Measurements from ENCODE around the gene CFAP92.

DNA sequence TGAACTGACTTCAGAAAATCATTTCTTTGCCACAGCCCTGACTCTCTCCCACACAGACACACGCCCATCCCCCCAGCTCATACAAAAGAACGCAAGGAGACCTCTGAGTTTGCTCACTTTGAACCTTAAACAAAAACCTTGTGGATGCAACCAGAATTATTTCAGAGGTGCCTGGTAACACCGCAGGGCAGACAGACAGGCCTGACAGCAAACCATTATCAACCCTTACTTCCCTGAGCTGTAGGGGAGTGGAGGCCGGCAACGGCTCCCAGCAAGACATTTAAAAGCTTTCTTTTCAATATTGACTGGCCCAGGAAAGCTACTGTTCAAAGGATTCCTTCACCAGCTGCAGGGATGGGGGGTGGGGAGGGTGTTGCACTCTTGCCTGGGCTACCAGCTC lies 5.2 kb upstream of the CFAP92 start:
- TF ChIP-seq, protein P1, sequence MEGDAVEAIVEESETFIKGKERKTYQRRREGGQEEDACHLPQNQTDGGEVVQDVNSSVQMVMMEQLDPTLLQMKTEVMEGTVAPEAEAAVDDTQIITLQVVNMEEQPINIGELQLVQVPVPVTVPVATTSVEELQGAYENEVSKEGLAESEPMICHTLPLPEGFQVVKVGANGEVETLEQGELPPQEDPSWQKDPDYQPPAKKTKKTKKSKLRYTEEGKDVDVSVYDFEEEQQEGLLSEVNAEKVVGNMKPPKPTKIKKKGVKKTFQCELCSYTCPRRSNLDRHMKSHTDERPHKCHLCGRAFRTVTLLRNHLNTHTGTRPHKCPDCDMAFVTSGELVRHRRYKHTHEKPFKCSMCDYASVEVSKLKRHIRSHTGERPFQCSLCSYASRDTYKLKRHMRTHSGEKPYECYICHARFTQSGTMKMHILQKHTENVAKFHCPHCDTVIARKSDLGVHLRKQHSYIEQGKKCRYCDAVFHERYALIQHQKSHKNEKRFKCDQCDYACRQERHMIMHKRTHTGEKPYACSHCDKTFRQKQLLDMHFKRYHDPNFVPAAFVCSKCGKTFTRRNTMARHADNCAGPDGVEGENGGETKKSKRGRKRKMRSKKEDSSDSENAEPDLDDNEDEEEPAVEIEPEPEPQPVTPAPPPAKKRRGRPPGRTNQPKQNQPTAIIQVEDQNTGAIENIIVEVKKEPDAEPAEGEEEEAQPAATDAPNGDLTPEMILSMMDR (IDR thresholded peaks at IDR 0.05; ENCODE audit: extremely low read depth in 1 of 2, insufficient read depth in 1 of 2, low read depth in 1 of 2, low read length in 2 of 2), result no peak
- TF ChIP-seq JUN (IDR thresholded peaks at IDR 0.05; ENCODE audit: borderline replicate concordance, insufficient read depth, insufficient read length, low read depth), result no peak
- TF ChIP-seq POLR2A (IDR thresholded peaks at IDR 0.05; ENCODE audit: low read depth, low read length), result no peak
- TF ChIP-seq POLR2AphosphoS5 (IDR thresholded peaks at IDR 0.05; ENCODE audit: insufficient read depth, low read depth, low read length), result no peak
- no peak for TF ChIP-seq EZH2 (IDR thresholded peaks at IDR 0.05; ENCODE audit: borderline replicate concordance, low read depth, low read length, severe bottlenecking)
- TF ChIP-seq GATA2 (IDR thresholded peaks at IDR 0.05; ENCODE audit: insufficient read depth, insufficient read length, low read depth, low read length), result no peak
- TF ChIP-seq FOS (IDR thresholded peaks at IDR 0.05; ENCODE audit: borderline replicate concordance, insufficient read depth, low read length), result no peak
- no peak for TF ChIP-seq MAX (IDR thresholded peaks at IDR 0.05; ENCODE audit: insufficient read depth, insufficient read length)
- TF ChIP-seq MYC (IDR thresholded peaks at IDR 0.05; ENCODE audit: low read depth, low read length), result no peak
